Subcutaneous abdominal adipose tissue (tissue), 5 donors: ENCODE data around the gene SRSF4.

Source experiments
- H3K27ac ChIP-seq: one replicate; pipeline ENCODE4 v1.7.0; 2013; ENCODE audit warnings: low read depth, mild to moderate bottlenecking, inconsistent platforms, low read length, moderate library complexity
- H3K27me3 ChIP-seq, 5 donors: one replicate each; pipeline ENCODE4 v1.7.0; 2013; ENCODE audit warnings: low read length in 5 of 5, inconsistent platforms in 1 of 5; ENCODE audit not compliant: control insufficient read depth in 5 of 5, insufficient read depth in 4 of 5
- H3K36me3 ChIP-seq, 5 donors: one replicate each; pipeline ENCODE4 v1.7.0; 2013; ENCODE audit warnings: low read length in 5 of 5; ENCODE audit not compliant: control insufficient read depth in 5 of 5, insufficient read depth in 5 of 5
- H3K4me1 ChIP-seq, 5 donors: one replicate each; pipeline ENCODE4 v1.7.0; 2013; ENCODE audit warnings: low read length in 5 of 5, mild to moderate bottlenecking in 3 of 5, moderate library complexity in 1 of 5; ENCODE audit not compliant: control insufficient read depth in 5 of 5, insufficient read depth in 5 of 5
- H3K4me3 ChIP-seq, 5 donors: one replicate each; pipeline ENCODE4 v1.7.0; 2013; ENCODE audit warnings: low read length in 5 of 5, low read depth in 1 of 5
- H3K9ac ChIP-seq, 5 donors: one replicate each; pipeline ENCODE4 v1.7.0; 2013; ENCODE audit warnings: low read length in 5 of 5, mild to moderate bottlenecking in 4 of 5, moderate library complexity in 3 of 5
- H3K9me3 ChIP-seq, 5 donors: one replicate each; pipeline ENCODE4 v1.7.0; 2013; ENCODE audit warnings: low read length in 5 of 5; ENCODE audit not compliant: control insufficient read depth in 5 of 5
- donor health status: healthy.
- donor health status: healthy.
- donor health status: healthy.
- donor health status: healthy.
- donor health status: healthy.

SRSF4 gene

GRCh38 chr1:29186252-29186651 lies 4.6 kb upstream of the SRSF4 start:
- Histone ChIP-seq H3K9me3 (no peaks in the 10 kb centered on the region), H3K36me3 (no peaks in the 10 kb centered on the region), H3K27ac (no peak overlapping the region), H3K4me3 (no peak overlapping the region), H3K27me3 (no peaks in the 10 kb centered on the region), H3K4me1 (peaks cover 0 to 7% (median 2%) of the 10 kb centered on the region in 5 donors), H3K9ac (no peak overlapping the region)

- H3K9me3 ChIP-seq: no peaks in the 10 kb centered on the region
- no peak overlapping the region for H3K27ac ChIP-seq
- no peak overlapping the region for H3K9ac ChIP-seq
- peaks cover 10 to 32% (median 27%) of the 10 kb centered on the region in 5 donors for H3K4me1 ChIP-seq
- H3K4me3 ChIP-seq: no peak overlapping the region
- no peaks in the 10 kb centered on the region for H3K27me3 ChIP-seq
- H3K36me3 ChIP-seq: peaks cover 0 to 6% (median 4%) of the 10 kb centered on the region in 5 donors
Observed at GRCh38 chr1:29183287-29183686, 1.6 kb upstream of the SRSF4 start.

- Histone ChIP-seq H3K9me3 (no peaks in the 10 kb centered on the region), H3K4me1 (peaks cover 11 to 52% (median 49%) of the 10 kb centered on the region in 5 donors)
Observed at GRCh38 chr1:29180497-29181412, 945 bp downstream of the SRSF4 start.

GRCh38 chr1:29179641-29180184 lies 2.0 kb downstream of the SRSF4 start:
- Histone ChIP-seq H3K27ac (peak overlapping the region; percentile 100), H3K36me3 (peaks cover 0 to 6% (median 4%) of the 10 kb centered on the region in 5 donors), H3K4me1 (peaks cover 11 to 52% (median 51%) of the 10 kb centered on the region in 5 donors), H3K4me3 (peak overlapping the region; percentile 79 to 94 (median 87)), H3K27me3 (no peaks in the 10 kb centered on the region), H3K9me3 (no peaks in the 10 kb centered on the region), H3K9ac (peak overlapping the region; percentile 99 to 100 (median 100))

More at GRCh38 chr1:29180497-29181412, 945 bp downstream of the SRSF4 start:
- Histone ChIP-seq H3K4me3 (peak overlapping the region; percentile 79 to 94 (median 87)), H3K27ac (peak overlapping the region; percentile 100), H3K27me3 (no peaks in the 10 kb centered on the region), H3K36me3 (peaks cover 0 to 6% (median 4%) of the 10 kb centered on the region in 5 donors), H3K9ac (peak overlapping the region; percentile 99 to 100 (median 100))

- Histone ChIP-seq H3K27ac (peak overlapping the region; percentile 78), H3K4me3 (peak overlapping the region in 2 of 5 donors; percentile 22 to 27), H3K9ac (peak overlapping the region in 4 of 5 donors; percentile 4 to 48 (median 18)), H3K4me1 (peaks cover 11 to 52% (median 45%) of the 10 kb centered on the region in 5 donors), H3K27me3 (no peaks in the 10 kb centered on the region), H3K9me3 (no peaks in the 10 kb centered on the region), H3K36me3 (peaks cover 2 to 6% (median 4%) of the 10 kb centered on the region in 5 donors)
Observed at GRCh38 chr1:29177022-29177705, 4.5 kb downstream of the SRSF4 start.

- Histone ChIP-seq H3K27me3 (no peaks in the 10 kb centered on the region), H3K4me3 (peak overlapping the region in 1 of 5 donors; percentile 11), H3K27ac (peak overlapping the region; percentile 78), H3K4me1 (peaks cover 11 to 54% (median 47%) of the 10 kb centered on the region in 5 donors), H3K9me3 (no peaks in the 10 kb centered on the region), H3K9ac (peak overlapping the region in 3 of 5 donors; percentile 24 to 48 (median 47)), H3K36me3 (peaks cover 2 to 6% (median 4%) of the 10 kb centered on the region in 5 donors)
Observed at GRCh38 chr1:29176576-29176975, 5.1 kb downstream of the SRSF4 start.

- H3K9ac ChIP-seq: no peak overlapping the region
- H3K27me3 ChIP-seq: no peaks in the 10 kb centered on the region
- no peak overlapping the region for H3K4me3 ChIP-seq
- H3K4me1 ChIP-seq: peaks cover 8 to 48% (median 38%) of the 10 kb centered on the region in 5 donors
- peaks cover 0 to 5% (median 3%) of the 10 kb centered on the region in 5 donors for H3K36me3 ChIP-seq
- no peak overlapping the region for H3K27ac ChIP-seq
- no peaks in the 10 kb centered on the region for H3K9me3 ChIP-seq
Observed at GRCh38 chr1:29172415-29172939, 9.2 kb downstream of the SRSF4 start.

GRCh38 chr1:29171521-29171920 lies 10.2 kb downstream of the SRSF4 start:
- H3K9me3 ChIP-seq: no peaks in the 10 kb centered on the region
- H3K9ac ChIP-seq: peak overlapping the region in 1 of 5 donors; percentile 30
- H3K36me3 ChIP-seq: peaks cover 0 to 8% (median 5%) of the 10 kb centered on the region in 5 donors
- H3K4me1 ChIP-seq: peaks cover 7 to 42% (median 36%) of the 10 kb centered on the region in 5 donors
- no peaks in the 10 kb centered on the region for H3K27me3 ChIP-seq
- no peak overlapping the region for H3K4me3 ChIP-seq
- peak overlapping the region; percentile 69 for H3K27ac ChIP-seq

- H3K36me3 ChIP-seq: peaks cover under 1 to 13% (median 8%) of the 10 kb centered on the region in 5 donors
- H3K4me3 ChIP-seq: no peak overlapping the region
- peak overlapping the region; percentile 69 for H3K27ac ChIP-seq
- H3K9ac ChIP-seq: peak overlapping the region in 3 of 5 donors; percentile 30 to 51 (median 48)
- H3K4me1 ChIP-seq: peaks cover 10 to 42% (median 37%) of the 10 kb centered on the region in 5 donors
- no peaks in the 10 kb centered on the region for H3K9me3 ChIP-seq
- no peaks in the 10 kb centered on the region for H3K27me3 ChIP-seq
Observed at GRCh38 chr1:29171089-29171488, 10.6 kb downstream of the SRSF4 start.
